ENCODE measurements around the gene TMEM109.

- TF ChIP-seq CTCF (IDR thresholded peaks at IDR 0.05) (no peak), POLR2A (IDR thresholded peaks at IDR 0.05) (no peak)
These were observed 21.9 kb downstream of the TMEM109 start for GRCh38 chr11:60935676-60936442.
